Measurements from ENCODE around the gene ATP2C2.

- no peak for TF ChIP-seq CTCF (tag by site-specific recombination; IDR thresholded peaks at IDR 0.05)
- no peak for TF ChIP-seq TCF7L2 (IDR thresholded peaks at IDR 0.05; ENCODE audit: borderline replicate concordance, low read depth, low read length)
- no peak for TF ChIP-seq ZBTB10 (tag by site-specific recombination; IDR thresholded peaks at IDR 0.05)
- no peak for TF ChIP-seq ZNF777 (tag by site-specific recombination; IDR thresholded peaks at IDR 0.05; ENCODE audit: borderline replicate concordance)
- TF ChIP-seq ZNF747 (tag by site-specific recombination; IDR thresholded peaks at IDR 0.05), result no peak
- no peak for TF ChIP-seq ZNF138 (tag by site-specific recombination; IDR thresholded peaks at IDR 0.05; ENCODE audit: borderline replicate concordance)
- no peak for TF ChIP-seq FEZF1 (tag by site-specific recombination; IDR thresholded peaks at IDR 0.05)
- TF ChIP-seq ZNF558 (tag by site-specific recombination; IDR thresholded peaks at IDR 0.05), result no peak
Measured at GRCh38 chr16:84360748-84361147, 7.6 kb upstream of the ATP2C2 start.

Data from HEK293 (cell line).